ENCODE measurements around the gene BUD23.

BUD23 gene

GRCh38 chr7:73742753-73743641 is 59.6 kb downstream of the BUD23 start:
- no peak for DNase-seq (ENCODE audit: low spot score)

GRCh38 chr7:73746378-73746777 is 63.0 kb downstream of the BUD23 start:
- no peak for DNase-seq (ENCODE audit: low spot score)

Measured in hepatic stellate cell (primary cell).